Lower leg skin (tissue), 4 donors: ENCODE results near the gene SMPD3. TPM values are rescaled to one million over a fixed set of nuclear protein-coding genes. Genes with fewer than 3 reads are reported as not detected.

ENCODE experiments used
- DNase-seq, 2 donors: peaks; one replicate each; pipeline ENCODE4 v3.0.0-alpha.2; 2019; ENCODE audit warnings: low spot score in 2 of 2
- H3K4me3 ChIP-seq: fragments of 200-600 bp; sonication (generic); 2 replicates; pipeline ENCODE4 v1.5.1; 2017; ENCODE audit warnings: mild to moderate bottlenecking, low read depth; ENCODE audit not compliant: poor library complexity, severe bottlenecking
- CTCF ChIP-seq, 3 donors: fragments of 450-650 bp; IDR thresholded peaks; one replicate each; pipeline ENCODE4 v1.5.1; 2016; ENCODE audit warnings: antibody characterized with exemption in 3 of 3, mild to moderate bottlenecking in 3 of 3, moderate library complexity in 2 of 3
- POLR2A ChIP-seq, 2 donors: fragments of 450-650 bp; IDR thresholded peaks; one replicate each; pipeline ENCODE4 v1.6.1; 2016 to 2017; ENCODE audit warnings: antibody characterized with exemption in 2 of 2, mild to moderate bottlenecking in 1 of 2, moderate library complexity in 1 of 2
- WGBS, 2 donors: methylation state at CpG; one replicate each; pipeline ENCODE4 v1.1.5; 2018; 5-methylcytosine and 5-hydroxymethylcytosine counted together
- intact Hi-C: fragments of 100-400 bp; cut with DNase I; formaldehyde crosslinking; loops from one replicate; pipeline ENCODE4 v1.15.0; 2023; ENCODE audit warnings: low total_unique reads
- total RNA-seq, 4 donors: library from RNA; depleted of rRNA; stranded (reverse); fragments of >200 nt; gene quantifications; one replicate each; pipeline ENCODE4 v1.1.0, GENCODE V29; 2016

SMPD3 gene
- total RNA-seq, 4 donors from 2014 or later: 30.2 to 135 (median 58.3) TPM

GRCh38 chr16:68388124-68388523 is 60.2 kb downstream of the SMPD3 start:
- no peak overlapping the region for H3K4me3 ChIP-seq
- DNase-seq: no peak
- intact Hi-C loops: no loop called here
- 90 to 100% methylated on average over 1 to 3 of the region's 3 CpGs for WGBS, 2 donors
- no peak for TF ChIP-seq POLR2A (IDR thresholded peaks at IDR 0.05)
- TF ChIP-seq CTCF (IDR thresholded peaks at IDR 0.05): no peak

GRCh38 chr16:68387301-68387700 is 61.0 kb downstream of the SMPD3 start:
- no peak for DNase-seq
- WGBS, 2 donors: 82 to 83% methylated on average over 9 of the region's 9 CpGs
- no peak overlapping the region for H3K4me3 ChIP-seq
- TF ChIP-seq POLR2A (IDR thresholded peaks at IDR 0.05): no peak
- no peak for TF ChIP-seq CTCF (IDR thresholded peaks at IDR 0.05)
- intact Hi-C loops: no loop called here

GRCh38 chr16:68386628-68387027 is 61.7 kb downstream of the SMPD3 start:
- no peak for TF ChIP-seq CTCF (IDR thresholded peaks at IDR 0.05)
- TF ChIP-seq POLR2A (IDR thresholded peaks at IDR 0.05): no peak
- WGBS, 2 donors: 52 to 58% methylated on average over 14 of the region's 14 CpGs
- DNase-seq: no peak
- no peak overlapping the region for H3K4me3 ChIP-seq
- intact Hi-C loops: no loop called here

- intact Hi-C loops: no loop called here
- TF ChIP-seq CTCF (IDR thresholded peaks at IDR 0.05): no peak
- TF ChIP-seq POLR2A (IDR thresholded peaks at IDR 0.05): no peak
- DNase-seq: no peak
- H3K4me3 ChIP-seq: no peak overlapping the region
- WGBS, 2 donors: 78 to 80% methylated on average over 6 of the region's 6 CpGs
Measured at GRCh38 chr16:68385371-68385770, 62.9 kb downstream of the SMPD3 start.

- TF ChIP-seq CTCF (IDR thresholded peaks at IDR 0.05) (no peak), POLR2A (IDR thresholded peaks at IDR 0.05) (no peak)
- no peak overlapping the region for H3K4me3 ChIP-seq
- WGBS, 2 donors: 76 to 84% methylated on average over 7 of the region's 7 CpGs
- no peak for DNase-seq
- intact Hi-C loops: no loop called here
Measured at GRCh38 chr16:68384288-68385161, 63.8 kb downstream of the SMPD3 start.
